ENCODE data around the gene UBE2M. TPM values are rescaled to one million over a fixed set of nuclear protein-coding genes. Genes with fewer than 3 reads are reported as not detected.

The UBE2M gene
- total RNA-seq, 4 donors from 2014 or later: 16.4 to 31.5 (median 21.7) TPM

GRCh38 chr19:58538257-58539168, 19.9 kb downstream of the UBE2M start:
- Histone ChIP-seq H3K9me3 (no peaks in the 10 kb centered on the region), H3K4me3 (peak overlapping the region; percentile 51), H3K27ac (no peak overlapping the region), H3K36me3 (no peaks in the 10 kb centered on the region), H3K4me1 (peaks cover 20% of the 10 kb centered on the region), H3K27me3 (peaks cover 27% of the 10 kb centered on the region)
- DNase-seq (ENCODE audit: low spot score in 2 of 2): peak in 1 of 2 donors; percentile 68
- 3% methylated on average over 32 of the region's 55 CpGs for WGBS
- TF ChIP-seq POLR2AphosphoS5 (IDR thresholded peaks at IDR 0.05): no peak

- Histone ChIP-seq H3K27ac (no peak overlapping the region), H3K27me3 (peaks cover 27% of the 10 kb centered on the region), H3K4me1 (peaks cover 13% of the 10 kb centered on the region), H3K9me3 (no peaks in the 10 kb centered on the region), H3K4me3 (no peak overlapping the region), H3K36me3 (no peaks in the 10 kb centered on the region)
- no peak for TF ChIP-seq POLR2A (IDR thresholded peaks at IDR 0.05)
- no peak for TF ChIP-seq CTCF (IDR thresholded peaks at IDR 0.05)
- no peak for TF ChIP-seq POLR2AphosphoS5 (IDR thresholded peaks at IDR 0.05)
- TF ChIP-seq EP300 (IDR thresholded peaks at IDR 0.05): no peak
- peak in 1 of 2 donors; percentile 44 for DNase-seq (ENCODE audit: low spot score in 2 of 2)
- 81% methylated on average over 6 of the region's 8 CpGs for WGBS
Measured at GRCh38 chr19:58536852-58537798, 21.3 kb downstream of the UBE2M start.

- Histone ChIP-seq H3K27me3 (peaks cover 38% of the 10 kb centered on the region), H3K27ac (no peak overlapping the region), H3K9me3 (no peaks in the 10 kb centered on the region), H3K4me3 (no peak overlapping the region), H3K36me3 (no peaks in the 10 kb centered on the region), H3K4me1 (peaks cover 13% of the 10 kb centered on the region)
- no peak for TF ChIP-seq CTCF (IDR thresholded peaks at IDR 0.05)
- TF ChIP-seq POLR2A (IDR thresholded peaks at IDR 0.05): no peak
- TF ChIP-seq POLR2AphosphoS5 (IDR thresholded peaks at IDR 0.05): no peak
- no peak for TF ChIP-seq EP300 (IDR thresholded peaks at IDR 0.05)
- 97% methylated on average over 3 of the region's 3 CpGs for WGBS
- no peak for DNase-seq (ENCODE audit: low spot score in 2 of 2)
Measured at GRCh38 chr19:58535857-58536256, 22.6 kb downstream of the UBE2M start.

GRCh38 chr19:58531034-58531840, 27.2 kb downstream of the UBE2M start:
- no peaks in the 10 kb centered on the region for H3K9me3 ChIP-seq
- WGBS: 64% methylated on average over 10 of the region's 10 CpGs
- no peak overlapping the region for H3K4me3 ChIP-seq
- DNase-seq (ENCODE audit: low spot score in 2 of 2): no peak
- TF ChIP-seq POLR2AphosphoS5 (IDR thresholded peaks at IDR 0.05) (no peak), EP300 (IDR thresholded peaks at IDR 0.05) (no peak), CTCF (IDR thresholded peaks at IDR 0.05) (no peak), POLR2A (IDR thresholded peaks at IDR 0.05) (no peak)
- no peak overlapping the region for H3K27ac ChIP-seq
- no peaks in the 10 kb centered on the region for H3K4me1 ChIP-seq
- peaks cover 16% of the 10 kb centered on the region for H3K27me3 ChIP-seq
- no peaks in the 10 kb centered on the region for H3K36me3 ChIP-seq

- H3K36me3 ChIP-seq: no peaks in the 10 kb centered on the region
- DNase-seq (ENCODE audit: low spot score in 2 of 2): no peak
- 89% methylated on average over 3 of the region's 3 CpGs for WGBS
Measured at GRCh38 chr19:58529405-58529804, 29.0 kb downstream of the UBE2M start.

More at GRCh38 chr19:58529405-58529804, 29.0 kb downstream of the UBE2M start:
- no peaks in the 10 kb centered on the region for H3K4me1 ChIP-seq
- H3K9me3 ChIP-seq: no peaks in the 10 kb centered on the region
- TF ChIP-seq EP300 (IDR thresholded peaks at IDR 0.05) (no peak), POLR2AphosphoS5 (IDR thresholded peaks at IDR 0.05) (no peak), POLR2A (IDR thresholded peaks at IDR 0.05) (no peak), CTCF (IDR thresholded peaks at IDR 0.05) (no peak)
- peaks cover 16% of the 10 kb centered on the region for H3K27me3 ChIP-seq
- no peak overlapping the region for H3K4me3 ChIP-seq
- H3K27ac ChIP-seq: no peak overlapping the region

Measured in suprapubic skin (tissue), 4 donors.